ENCODE measurements around the gene STAMBPL1.

STAMBPL1 gene

GRCh38 chr10:88883448-88883809 lies 3.4 kb downstream of the STAMBPL1 start:
- Mint-ChIP-seq H3K4me1 (peaks cover 24% of the 10 kb centered on the region), H3K9me3 (no peaks in the 10 kb centered on the region), H3K36me3 (ENCODE audit: low read depth) (no peaks in the 10 kb centered on the region), H3K4me3 (peak overlapping the region in 1 of 3 experiments; percentile 57), H3K27me3 (ENCODE audit: low read depth) (peaks cover 8% of the 10 kb centered on the region), H3K27ac (no peak overlapping the region)
- no peak for TF ChIP-seq CTCF (IDR thresholded peaks at IDR 0.05; ENCODE audit: unreplicated experiment in 3 of 3)

- H3K27ac Mint-ChIP-seq = no peak overlapping the region
These were observed 6.5 kb downstream of the STAMBPL1 start for GRCh38 chr10:88886557-88886956.

GRCh38 chr10:88888810-88889445 lies 8.9 kb downstream of the STAMBPL1 start:
- TF ChIP-seq CTCF (IDR thresholded peaks at IDR 0.05; ENCODE audit: unreplicated experiment in 3 of 3) = no peak
- no peak overlapping the region for H3K27ac Mint-ChIP-seq
- H3K4me1 Mint-ChIP-seq = no peaks in the 10 kb centered on the region
- no peak overlapping the region for H3K4me3 Mint-ChIP-seq
- no peaks in the 10 kb centered on the region for H3K27me3 Mint-ChIP-seq (ENCODE audit: low read depth)
- H3K9me3 Mint-ChIP-seq = no peaks in the 10 kb centered on the region
- no peaks in the 10 kb centered on the region for H3K36me3 Mint-ChIP-seq (ENCODE audit: low read depth)

More at GRCh38 chr10:88886557-88886956, 6.5 kb downstream of the STAMBPL1 start:
- H3K4me3 Mint-ChIP-seq = no peak overlapping the region
- H3K9me3 Mint-ChIP-seq = no peaks in the 10 kb centered on the region
- peaks cover 14% of the 10 kb centered on the region for H3K4me1 Mint-ChIP-seq
- H3K36me3 Mint-ChIP-seq (ENCODE audit: low read depth) = no peaks in the 10 kb centered on the region
- no peaks in the 10 kb centered on the region for H3K27me3 Mint-ChIP-seq (ENCODE audit: low read depth)
- no peak for TF ChIP-seq CTCF (IDR thresholded peaks at IDR 0.05; ENCODE audit: unreplicated experiment in 3 of 3)

GRCh38 chr10:88889559-88890337 lies 9.7 kb downstream of the STAMBPL1 start:
- no peak overlapping the region for H3K27ac Mint-ChIP-seq
- no peaks in the 10 kb centered on the region for H3K27me3 Mint-ChIP-seq (ENCODE audit: low read depth)
- no peaks in the 10 kb centered on the region for H3K36me3 Mint-ChIP-seq (ENCODE audit: low read depth)
- TF ChIP-seq CTCF (IDR thresholded peaks at IDR 0.05; ENCODE audit: unreplicated experiment in 3 of 3) = no peak
- no peaks in the 10 kb centered on the region for H3K9me3 Mint-ChIP-seq
- no peaks in the 10 kb centered on the region for H3K4me1 Mint-ChIP-seq
- no peak overlapping the region for H3K4me3 Mint-ChIP-seq

GRCh38 chr10:88890681-88891381 lies 10.8 kb downstream of the STAMBPL1 start:
- TF ChIP-seq CTCF (IDR thresholded peaks at IDR 0.05; ENCODE audit: unreplicated experiment in 3 of 3) = no peak
- H3K4me3 Mint-ChIP-seq = no peak overlapping the region
- no peaks in the 10 kb centered on the region for H3K36me3 Mint-ChIP-seq (ENCODE audit: low read depth)
- H3K9me3 Mint-ChIP-seq = no peaks in the 10 kb centered on the region
- no peak overlapping the region for H3K27ac Mint-ChIP-seq
- H3K27me3 Mint-ChIP-seq (ENCODE audit: low read depth) = no peaks in the 10 kb centered on the region
- H3K4me1 Mint-ChIP-seq = no peaks in the 10 kb centered on the region
